GM12891 (cell line): ENCODE data around the gene FASN.

Experiments used
- POLR2A ChIP-seq: IDR thresholded peaks from 2 replicates; pipeline ENCODE4 v1.6.1; 2011; ENCODE audit warnings: low read depth, low read length, control low read depth
- POLR2AphosphoS5 ChIP-seq: IDR thresholded peaks from 2 replicates; pipeline ENCODE4 v1.6.1; 2011; ENCODE audit warnings: low read depth, low read length, control low read depth

GRCh38 chr17:82055965-82056728 is 41.9 kb downstream of the FASN start:
- TF ChIP-seq POLR2AphosphoS5: no peak
- TF ChIP-seq POLR2A: no peak
